NCI-H2196 (cell line): ENCODE results near the gene PYCARD.
"Not testable (repeated sequence)": the region's sequence is repeated elsewhere in the genome, so short reads cannot be mapped to it uniquely, and the experiment has no call there.

ENCODE experiments used
- DNase-seq: peaks from one replicate; lab custom pipeline; 2025; ENCODE audit not compliant: unreplicated experiment; lab: John Stamatoyannopoulos, UW

The PYCARD gene

DNA sequence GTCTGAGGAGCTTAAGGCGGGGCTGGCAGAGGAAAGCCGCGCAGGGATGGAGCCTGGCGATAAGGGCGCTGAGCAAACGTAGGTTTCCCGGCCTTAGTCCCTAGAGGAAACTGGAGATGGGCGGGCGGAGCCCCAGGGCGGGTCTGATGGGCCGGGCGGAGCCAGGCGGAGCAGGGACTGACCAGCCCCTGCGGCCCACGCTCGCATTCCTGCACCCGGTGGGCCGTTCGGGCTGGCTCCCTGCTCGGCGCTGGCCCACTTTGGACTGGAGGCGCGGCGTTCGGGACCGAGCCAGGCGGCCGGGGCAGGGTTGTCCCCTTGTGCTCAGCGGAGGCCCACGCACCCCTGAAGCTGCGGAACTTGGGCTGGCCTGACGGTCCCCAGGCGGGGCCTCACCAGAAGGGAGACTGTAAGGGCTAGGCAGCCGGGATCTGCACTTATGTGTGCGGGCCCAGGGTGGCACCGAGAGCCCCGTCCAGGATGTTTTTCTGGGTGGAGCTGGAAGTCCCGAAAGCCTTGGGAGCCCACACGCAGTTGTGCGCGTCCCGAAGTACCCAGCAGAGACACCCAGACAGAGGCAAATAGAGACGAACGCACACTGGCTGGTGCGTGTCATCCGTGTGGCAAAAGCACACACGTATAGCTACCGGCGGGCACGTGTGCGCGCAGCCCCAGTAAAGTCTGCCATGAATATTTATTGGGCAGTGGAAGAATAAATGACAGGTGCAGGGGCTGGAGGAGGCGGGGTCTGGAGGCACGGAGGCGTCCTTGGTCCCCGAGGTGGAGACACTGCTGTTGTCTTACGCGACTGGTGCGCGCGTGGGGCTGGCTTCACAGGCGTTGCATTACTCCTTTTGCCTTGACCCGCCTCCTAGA lies 13.0 kb upstream of the PYCARD start:
- no peak for DNase-seq

- no peak for DNase-seq
These were observed 12.2 kb upstream of the PYCARD start for GRCh38 chr16:31214708-31215286.

DNA sequence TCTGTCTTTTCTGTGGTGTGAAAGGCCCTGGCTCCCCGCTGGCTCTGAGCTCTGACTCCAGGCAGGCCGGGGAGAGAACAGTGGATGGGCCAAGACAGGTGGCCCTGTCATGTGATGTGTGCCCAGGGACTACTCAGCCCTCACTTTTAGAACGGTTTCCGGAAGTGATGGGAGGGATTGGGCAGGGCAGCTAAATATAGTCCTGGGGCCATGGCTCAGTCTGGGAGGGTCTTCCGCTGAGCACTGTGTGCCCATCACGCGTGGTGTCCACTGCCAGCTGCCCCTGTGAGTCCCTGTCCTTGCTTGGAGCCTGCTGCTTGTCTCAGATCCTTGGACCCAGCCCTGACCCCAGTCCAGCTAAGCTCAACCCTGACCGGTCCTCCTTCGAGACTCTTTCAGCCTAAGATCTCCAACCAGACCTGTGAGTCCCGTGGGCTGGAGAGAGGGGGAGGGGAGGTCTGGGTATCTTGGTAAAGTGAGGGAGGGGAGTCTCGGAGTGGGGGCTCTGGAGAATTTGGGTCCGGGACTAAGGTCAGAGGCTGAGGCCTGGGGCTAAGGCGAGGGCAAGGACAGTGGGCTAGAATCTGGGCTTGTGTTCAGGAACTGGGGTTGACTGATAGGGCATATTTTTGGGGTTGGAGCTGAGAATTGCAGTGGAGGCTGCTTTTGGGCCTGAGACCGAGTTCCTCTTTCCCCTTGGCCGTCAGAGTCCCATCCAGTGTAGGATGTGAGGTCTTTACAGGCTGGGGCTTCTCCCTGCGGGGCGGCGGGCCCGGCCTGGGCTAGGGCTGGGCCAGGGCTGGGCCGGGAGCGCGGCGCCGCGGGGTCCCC lies 11.5 kb upstream of the PYCARD start, which contains the start of gene TRIM72:
TRIM72 (plus strand) TSS at position 243 of the 831 bp plus-strand sequence. CDS start 620 bp downstream, outside the sequence.
- no peak for DNase-seq

DNA sequence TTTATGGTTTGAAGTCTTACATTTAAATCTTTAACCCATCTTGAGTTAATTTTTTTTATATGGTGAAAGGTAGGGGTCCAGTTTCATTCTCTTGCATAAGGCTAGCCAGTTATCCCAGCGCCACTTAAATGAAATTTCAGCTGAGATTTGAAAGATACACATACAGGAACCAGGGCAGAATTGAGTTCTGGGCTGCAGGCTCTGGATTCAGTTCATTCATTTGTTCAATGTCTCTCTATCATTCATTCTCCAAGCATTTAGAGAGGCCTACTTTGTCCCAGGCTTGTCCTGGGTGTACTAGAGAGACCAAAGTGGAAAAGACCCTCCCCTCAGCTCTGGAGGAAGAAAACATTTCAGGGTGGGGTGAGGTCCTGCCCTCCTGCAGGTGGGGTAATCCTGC lies 10.8 kb upstream of the PYCARD start:
- no peak for DNase-seq

- no peak for DNase-seq
These were observed 4.2 kb upstream of the PYCARD start for GRCh38 chr16:31206776-31207175.

- DNase-seq = no peak
These were observed 2.5 kb upstream of the PYCARD start for GRCh38 chr16:31204871-31205666.

- no peak for DNase-seq
These were observed 762 bp downstream of the PYCARD start for GRCh38 chr16:31201582-31202413.

DNA sequence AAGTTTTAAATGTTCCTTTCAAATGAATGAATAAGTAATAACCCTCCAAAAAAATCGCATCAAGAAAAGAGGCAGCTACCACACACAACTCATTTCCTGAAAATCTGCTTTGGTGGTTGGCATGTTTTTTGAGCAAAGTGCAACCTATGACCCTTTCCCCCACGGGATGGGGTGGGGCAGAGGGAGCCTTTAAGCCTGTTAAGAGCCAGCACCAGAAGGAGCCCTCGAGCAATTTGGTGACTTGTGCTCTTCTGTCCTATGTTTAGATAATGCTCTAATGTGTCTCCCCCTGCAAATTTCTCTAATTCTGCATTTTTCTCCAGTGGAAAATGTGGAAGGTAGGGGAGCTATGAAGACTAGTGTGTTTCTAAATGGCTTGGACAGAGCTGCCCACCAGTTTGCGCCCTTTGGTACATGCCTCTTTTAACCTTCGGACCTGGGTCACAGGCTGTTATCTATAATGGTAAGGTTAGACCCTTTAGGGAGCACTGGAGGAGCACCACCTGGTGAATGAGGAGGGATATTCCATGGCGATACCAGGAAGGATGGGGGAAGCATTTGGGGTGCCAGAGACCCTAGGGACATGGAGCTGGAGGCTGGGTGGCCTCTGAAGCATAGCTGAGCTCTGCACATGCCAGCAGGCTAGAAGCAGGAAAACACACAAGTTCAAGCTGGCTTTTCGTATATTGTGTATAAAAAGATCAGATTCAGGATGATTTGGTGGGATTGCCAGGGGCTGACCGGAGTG lies 1.6 kb downstream of the PYCARD start:
- DNase-seq = no peak

DNA sequence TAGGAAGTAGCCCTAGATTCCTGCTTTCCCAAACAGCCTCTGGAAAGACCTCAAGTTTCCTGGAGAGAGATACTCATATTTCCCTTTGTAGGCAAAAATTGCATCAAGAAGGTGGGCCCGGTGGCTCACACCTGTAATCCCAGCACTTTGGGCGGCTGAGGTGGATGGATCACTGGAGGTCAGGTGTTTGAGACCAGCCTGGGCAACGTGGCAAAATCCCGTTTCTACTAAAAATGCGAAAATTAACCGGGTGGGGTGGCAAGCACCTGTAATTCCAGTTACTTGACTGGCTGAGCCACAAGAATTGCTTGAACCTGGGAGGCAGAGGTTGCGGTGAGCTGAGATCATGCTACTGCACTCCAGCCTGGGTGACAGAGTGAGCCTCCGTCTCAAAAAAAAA lies 2.4 kb downstream of the PYCARD start:
- DNase-seq = not testable (repeated sequence)

DNA sequence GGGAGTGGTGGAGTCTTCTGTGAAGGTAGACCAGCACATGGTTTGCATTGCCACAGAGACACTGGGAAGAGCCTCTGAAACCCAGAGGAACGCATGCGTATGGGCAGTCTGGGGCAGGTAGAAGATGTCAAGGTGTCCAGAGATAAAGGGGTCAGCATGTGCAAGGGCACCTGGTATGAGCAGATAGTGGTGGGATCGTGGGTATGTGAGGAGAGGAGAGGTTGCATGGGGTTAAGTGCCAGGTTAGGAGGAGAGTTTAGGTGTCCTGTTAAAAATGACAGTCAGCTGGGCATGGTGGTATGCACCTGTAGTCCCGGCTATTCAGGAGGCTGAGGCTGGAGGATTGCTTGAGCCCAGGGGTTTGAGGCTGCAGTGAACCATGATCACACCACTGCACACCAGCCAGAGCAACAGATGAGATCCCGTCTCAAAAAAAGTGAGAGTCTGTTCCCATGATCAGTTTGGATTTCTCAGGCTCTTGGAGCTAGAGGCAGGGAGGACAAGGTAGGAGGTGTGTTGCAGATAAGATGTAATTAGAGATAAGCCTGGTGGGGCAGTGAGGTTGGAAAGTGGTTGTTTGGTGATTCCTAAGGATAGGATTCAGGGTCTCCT lies 3.0 kb downstream of the PYCARD start:
- no peak for DNase-seq

DNA sequence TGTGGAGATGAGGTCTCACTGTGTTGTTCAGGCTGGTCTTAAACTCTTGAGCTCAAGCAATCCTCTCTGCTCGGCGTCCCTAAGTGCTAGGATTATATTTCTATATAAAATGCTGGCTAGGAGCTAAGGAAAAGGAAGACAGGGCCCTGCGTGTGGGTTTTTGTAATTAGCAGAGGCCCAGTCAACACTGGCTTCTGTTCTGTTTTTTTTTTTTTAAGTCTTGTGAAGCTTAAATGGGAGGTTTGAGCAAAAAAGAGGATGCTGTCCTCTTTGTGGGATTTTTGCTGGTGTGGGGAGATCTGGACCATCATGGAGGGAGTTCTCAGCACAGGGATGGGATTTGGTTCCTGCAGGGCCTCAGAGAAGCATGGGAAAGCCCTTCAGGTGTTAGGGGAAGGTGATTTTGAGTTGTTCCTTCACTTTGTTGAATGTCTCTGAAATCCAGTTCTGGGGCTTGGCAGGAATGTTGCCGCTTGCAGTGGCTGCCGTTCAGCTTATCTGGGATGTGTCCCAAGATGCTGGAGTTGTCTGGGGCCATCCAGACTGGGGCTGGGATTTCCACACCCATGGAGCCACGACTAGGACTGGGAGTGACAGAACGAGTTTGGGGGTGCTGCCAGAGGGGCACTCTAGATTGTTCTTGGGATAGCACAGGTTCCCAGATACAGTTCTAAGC lies 4.2 kb downstream of the PYCARD start:
- no peak for DNase-seq

GRCh38 chr16:31196324-31197088 lies 6.1 kb downstream of the PYCARD start:
- no peak for DNase-seq

DNA sequence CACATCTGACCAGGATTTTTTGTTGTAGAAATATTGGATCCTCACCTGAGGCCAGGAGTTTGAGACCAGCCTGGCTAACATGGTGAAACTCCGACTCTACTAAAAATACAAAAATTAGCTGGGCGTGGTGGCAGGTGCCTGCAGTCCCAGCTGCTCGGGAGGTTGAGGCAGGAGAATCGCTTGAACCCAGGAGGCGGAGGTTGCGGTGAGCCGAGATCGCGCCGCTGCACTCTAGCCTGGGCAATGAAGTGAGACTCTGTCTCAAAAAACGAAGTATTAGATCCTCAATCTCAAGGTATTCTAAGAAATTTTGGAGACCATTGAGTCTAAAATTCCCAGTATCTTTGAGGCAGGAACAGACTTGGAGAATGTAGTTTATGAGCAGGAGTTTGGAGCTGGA lies 6.7 kb downstream of the PYCARD start:
- not testable (repeated sequence) for DNase-seq

DNA sequence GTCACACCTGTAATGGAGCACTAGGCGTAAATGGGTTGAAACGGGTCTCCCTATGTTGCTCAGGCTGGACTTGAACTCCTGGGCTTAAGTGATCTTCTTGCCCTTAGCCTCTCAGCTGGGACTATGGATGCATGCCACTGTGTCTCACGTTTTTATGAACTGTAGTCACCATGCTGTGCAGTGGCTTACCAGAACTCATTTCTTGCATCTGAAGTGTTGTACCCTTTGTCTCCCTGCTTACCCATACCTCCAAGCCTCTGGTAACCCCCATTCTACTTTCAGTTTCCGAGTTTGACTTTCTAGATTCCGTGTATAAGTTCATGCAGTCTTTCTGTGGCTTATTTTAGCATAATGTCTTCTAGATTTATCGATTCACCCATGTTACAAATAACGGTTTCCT lies 7.7 kb downstream of the PYCARD start:
- no peak for DNase-seq

DNA sequence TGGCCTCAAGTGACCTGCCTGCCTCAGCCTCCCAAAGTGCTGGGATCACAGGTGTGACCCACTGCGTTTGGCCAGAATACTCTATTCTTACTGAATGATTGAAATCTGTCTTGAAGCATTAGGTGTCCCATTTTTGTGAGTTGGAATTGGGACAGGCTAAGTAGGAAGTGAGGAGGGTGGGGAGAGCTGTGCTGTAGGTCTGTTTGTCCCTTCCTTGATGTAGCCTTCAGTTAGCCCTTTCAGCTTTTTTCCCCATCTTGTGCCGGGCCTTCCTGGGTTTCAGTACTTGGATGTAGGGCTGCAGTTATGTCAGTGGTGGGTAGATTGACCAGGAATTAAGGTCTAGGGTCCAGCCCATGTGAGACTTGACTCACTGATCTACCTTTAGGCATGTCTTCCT lies 8.7 kb downstream of the PYCARD start:
- DNase-seq = no peak

DNA sequence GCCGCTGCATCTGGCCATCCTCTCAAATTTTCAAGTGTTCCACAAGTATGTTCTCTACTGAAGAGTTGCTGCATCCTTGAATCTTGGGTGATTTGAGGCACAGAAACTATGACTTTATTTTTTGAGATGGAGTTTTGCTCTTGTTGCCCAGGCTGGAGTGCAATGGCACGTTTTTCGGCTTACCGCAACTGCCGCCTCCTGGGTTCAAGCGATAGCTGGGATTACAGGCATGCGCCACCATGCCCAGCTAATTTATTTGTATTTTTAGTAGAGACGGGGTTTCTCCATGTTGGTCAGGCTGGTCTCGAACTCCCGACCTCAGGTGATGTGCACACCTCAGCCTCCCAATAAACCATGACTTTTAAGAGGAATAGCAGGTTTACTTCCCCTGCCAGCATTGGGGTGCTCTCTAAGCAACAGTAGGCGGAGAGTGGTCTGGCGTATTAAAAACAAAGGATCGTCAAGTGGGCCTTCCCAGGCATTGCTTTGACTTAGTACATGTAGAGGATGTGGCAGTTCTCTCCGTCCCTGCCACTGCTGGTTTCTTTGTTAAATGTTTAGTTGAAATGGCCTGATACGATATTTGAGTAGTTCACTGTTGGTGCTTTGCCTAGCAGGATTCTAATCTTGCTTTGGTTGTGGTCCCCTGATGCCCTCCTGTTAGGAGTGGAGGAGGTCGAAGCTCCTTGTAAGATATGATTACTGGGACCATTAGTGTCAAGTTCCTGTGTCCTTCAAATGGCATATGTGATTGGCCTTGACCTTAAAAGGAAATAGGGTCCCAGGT lies 9.5 kb downstream of the PYCARD start:
- DNase-seq = no peak
